AG04449 (cell line): ENCODE data around the gene YIPF2.

Experiments
- CTCF ChIA-PET: fragments of 350-600 bp; formaldehyde crosslinking; extraction: SDS; loops from one replicate; lab custom pipeline; 2021; ENCODE audit warnings: antibody characterized with exemption; lab: Yijun Ruan, JAX
- POLR2A ChIA-PET: fragments of 400-600, 350-600 bp; formaldehyde crosslinking; extraction: SDS; loops from one replicate; lab custom pipeline; 2020; ENCODE audit warnings: antibody characterized with exemption, inconsistent platforms; lab: Yijun Ruan, JAX
- DNase-seq: peaks from one replicate; pipeline ENCODE4 v3.0.0-alpha.2; 2010; ENCODE audit warnings: low read depth, low spot score
- H3K4me3 ChIP-seq: 2 replicates; pipeline ENCODE4 v1.5.1; 2011; ENCODE audit warnings: low read depth, mild to moderate bottlenecking, control low read depth, low read length
- CTCF ChIP-seq: IDR thresholded peaks from one replicate; pipeline ENCODE4 v1.5.1; 2011; ENCODE audit warnings: mild to moderate bottlenecking, moderate library complexity, low read length, control low read depth, inconsistent platforms; ENCODE audit not compliant: insufficient read depth; ENCODE audit errors: missing control alignments

The YIPF2 gene

DNA sequence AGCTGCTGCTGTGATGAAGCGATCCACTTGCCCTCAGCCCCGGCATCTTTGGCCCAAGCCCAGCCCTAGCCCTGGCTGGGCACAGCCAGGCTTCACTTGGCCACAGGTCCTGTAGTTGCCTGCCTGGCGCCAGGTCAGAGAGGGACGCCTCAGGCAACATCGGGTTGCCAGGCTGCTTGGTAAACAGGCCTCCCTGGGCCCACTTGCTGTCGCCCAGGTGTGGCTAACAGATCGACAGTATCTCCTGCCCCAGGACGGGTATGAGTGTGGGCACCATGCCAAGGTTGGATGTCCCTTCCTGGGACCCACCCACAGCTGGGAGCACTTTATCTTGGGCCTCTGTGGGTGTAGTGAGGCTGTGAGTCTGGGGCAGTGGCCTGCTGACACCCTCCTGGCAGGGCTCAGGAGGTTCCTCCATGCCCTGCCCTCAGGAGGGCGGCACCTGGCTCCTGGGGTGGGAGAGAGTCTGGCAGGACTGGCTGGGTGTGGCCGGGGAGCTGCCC is 29.2 kb downstream of the YIPF2 start:
- DNase-seq = no peak
- ChIA-PET CTCF (interaction anchor here (0.9 to 2.0 kb wide), 2 partner anchors 17 to 28 kb away, joined by 4 to 6 read pairs; no protein-coding TSS in a partner anchor), POLR2A (interaction anchor here (0.7 kb wide), 1 partner anchor 22 kb away, joined by 3 read pairs; no protein-coding TSS in a partner anchor)
- no peak overlapping the region for H3K4me3 ChIP-seq
- no peak for TF ChIP-seq CTCF

GRCh38 chr19:10898633-10899032 is 29.8 kb downstream of the YIPF2 start:
- CTCF ChIA-PET = interaction anchor here (1.0 to 2.0 kb wide), 2 partner anchors 17 to 28 kb away, joined by 3 to 6 read pairs; no protein-coding TSS in a partner anchor
- TF ChIP-seq CTCF = no peak
- POLR2A ChIA-PET = no interaction called here
- H3K4me3 ChIP-seq = no peak overlapping the region
- DNase-seq = no peak

DNA sequence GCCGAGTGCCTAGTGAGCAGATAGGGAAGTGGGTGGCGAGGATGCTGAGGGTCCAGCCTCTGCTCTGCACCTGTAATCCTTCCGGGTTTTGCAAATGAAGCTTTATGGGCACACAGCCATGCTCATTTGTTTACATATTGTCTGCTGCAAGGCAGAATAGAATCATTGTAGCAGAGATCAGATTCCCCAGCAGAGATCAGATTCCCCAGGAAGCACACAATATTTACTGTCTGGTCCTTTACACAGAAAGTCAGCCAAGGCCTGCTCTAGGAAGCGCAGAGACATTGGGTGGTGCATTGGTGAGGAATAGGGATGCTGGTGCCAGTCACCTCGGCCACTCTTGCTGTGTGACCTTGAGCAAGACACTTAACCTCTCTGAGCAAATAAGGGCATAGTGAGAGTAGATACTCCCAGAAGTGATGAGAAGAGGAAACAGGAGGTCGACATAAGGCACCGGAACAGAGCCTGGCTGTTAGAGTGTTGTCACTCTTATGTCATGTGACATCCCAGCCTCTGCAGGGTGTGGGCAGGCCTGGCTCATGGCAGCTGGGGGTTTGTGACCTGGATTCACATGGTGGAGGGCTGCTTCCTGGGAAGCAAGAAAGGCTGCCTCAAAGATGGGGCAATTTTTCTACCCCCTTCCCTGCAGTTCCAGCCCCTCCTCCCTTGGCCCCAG is 31.4 kb downstream of the YIPF2 start:
- POLR2A ChIA-PET = no interaction called here
- H3K4me3 ChIP-seq = no peak overlapping the region
- no peak for TF ChIP-seq CTCF
- CTCF ChIA-PET = interaction anchor here (0.9 to 4.4 kb wide), 4 partner anchors 12 to 33 kb away, joined by 3 to 17 read pairs (median 9); no protein-coding TSS in a partner anchor
- DNase-seq = no peak

GRCh38 chr19:10895920-10896319 is 32.5 kb downstream of the YIPF2 start:
- no peak overlapping the region for H3K4me3 ChIP-seq
- ChIA-PET CTCF (interaction anchor here (2.0 to 4.4 kb wide), 3 partner anchors 11 to 32 kb away, joined by 8 to 17 read pairs (median 10); no protein-coding TSS in a partner anchor), POLR2A (interaction anchor here (0.7 kb wide), 1 partner anchor 23 kb away, joined by 3 read pairs; no protein-coding TSS in a partner anchor)
- no peak for DNase-seq
- no peak for TF ChIP-seq CTCF

GRCh38 chr19:10895363-10895762 is 33.1 kb downstream of the YIPF2 start:
- ChIA-PET CTCF (interaction anchor here (2.5 to 4.4 kb wide), 2 partner anchors 10 to 23 kb away, joined by 10 to 17 read pairs; no protein-coding TSS in a partner anchor), POLR2A (no interaction called here)
- no peak overlapping the region for H3K4me3 ChIP-seq
- no peak for DNase-seq
- no peak for TF ChIP-seq CTCF

DNA sequence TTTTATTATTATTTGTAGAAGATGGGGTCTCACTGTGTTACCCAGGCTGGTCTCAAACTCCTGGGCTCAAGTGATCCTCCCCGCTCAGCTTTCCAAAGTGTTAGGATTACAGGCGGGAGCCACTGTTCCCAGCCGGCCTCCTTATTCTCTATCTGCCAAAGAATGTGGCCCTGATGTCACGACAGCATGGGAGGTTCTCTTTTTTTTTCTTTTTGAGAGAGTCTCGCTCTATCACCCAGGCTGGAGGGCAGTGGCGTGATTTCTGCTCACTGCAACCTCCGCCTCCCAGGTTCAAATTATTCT is 33.6 kb downstream of the YIPF2 start:
- ChIA-PET CTCF (interaction anchor here (2.5 to 4.4 kb wide), 2 partner anchors 10 to 22 kb away, joined by 10 to 17 read pairs; no protein-coding TSS in a partner anchor), POLR2A (no interaction called here)
- no peak overlapping the region for H3K4me3 ChIP-seq
- no peak for DNase-seq
- TF ChIP-seq CTCF = no peak
